HCT116 (cell line): ENCODE measurements around the gene HMX3. TPM values are rescaled to one million over a fixed set of nuclear protein-coding genes. Genes with fewer than 3 reads are reported as not detected.
"Not testable (repeated sequence)": the region's sequence is repeated elsewhere in the genome, so short reads cannot be mapped to it uniquely, and the experiment has no call there.

ENCODE experiments used
- ATAC-seq: fragments of 200-7000 bp; cut with Tn5 transposase; 2 replicates; pipeline ENCODE4 v1.9.1; 2020; ENCODE audit warnings: mild to moderate bottlenecking, moderate library complexity
- BruUV-seq: library from RNA; stranded (reverse); fragments of 400-500 nt; replicated peaks from 2 replicates; lab custom pipeline; 2021; lab: Mats Ljungman, UMichigan
- CTCF ChIA-PET: fragments of 300-600 bp; sonication (Branson Sonifier 250); formaldehyde crosslinking; loops from one replicate; lab custom pipeline; 2021; ENCODE audit warnings: antibody characterized with exemption; lab: Charles Lee
- POLR2A ChIA-PET: fragments of 300-600, 350-600 bp; sonication (Branson Sonifier 250); formaldehyde crosslinking; loops from one replicate; lab custom pipeline; 2021; ENCODE audit warnings: antibody characterized with exemption; lab: Charles Lee
- RAD21 ChIA-PET, 2 experiments: fragments of 300-600 bp; sonication (Branson Sonifier 250); formaldehyde crosslinking; loops; one replicate each; lab custom pipeline; 2023; ENCODE audit warnings: low total read pairs in 2 of 2; ENCODE audit not compliant: uncharacterized antibody in 2 of 2, unreplicated experiment in 2 of 2, low non-redundant PET in 1 of 2; lab: Charles Lee
- DNase-seq: peaks from one replicate; pipeline ENCODE4 v3.0.0-alpha.2; 2010; ENCODE audit warnings: low read depth, low spot score
- H2AFZ ChIP-seq: fragments of 200-600 bp; shearing (Covaris generic), sonication (generic); 2 replicates; pipeline ENCODE4 v1.6.1; 2017; ENCODE audit warnings: low read depth, mixed run types, mixed read lengths, antibody characterized with exemption, low read length; ENCODE audit not compliant: poor library complexity, severe bottlenecking
- H3K27ac ChIP-seq: 2 replicates; pipeline ENCODE4 v1.5.1; 2012; ENCODE audit warnings: low read depth, low read length
- H3K27me3 ChIP-seq: fragments of 200-600 bp; sonication (generic); 2 replicates; pipeline ENCODE4 v1.6.1; 2016; ENCODE audit warnings: mixed run types, low read length, mixed read lengths; ENCODE audit not compliant: insufficient read depth
- H3K36me3 ChIP-seq, 2 experiments: fragments of 200-500 bp in 1 of 2; fragments of 200-600 bp in 1 of 2; sonication (Bioruptor generic) in 1 of 2; sonication (generic) in 1 of 2; 2 replicates each; pipeline versions ENCODE4 v1.5.1 to v1.6.1; 2014 to 2016; ENCODE audit warnings: low read length in 2 of 2, inconsistent platforms in 1 of 2, mixed read lengths in 1 of 2, mixed run types in 1 of 2; ENCODE audit not compliant: insufficient read depth in 2 of 2, control insufficient read depth in 1 of 2
- H3K4me1 ChIP-seq, 2 experiments: fragments of 200-600 bp in 1 of 2; sonication (generic) in 1 of 2; 2 replicates each; pipeline versions ENCODE4 v1.5.1 to v1.6.1; 2012 to 2017; ENCODE audit warnings: low read length in 2 of 2, inconsistent platforms in 1 of 2, mild to moderate bottlenecking in 1 of 2, mixed read lengths in 1 of 2, mixed run types in 1 of 2, moderate library complexity in 1 of 2; ENCODE audit not compliant: insufficient read depth in 2 of 2, control insufficient read depth in 1 of 2
- H3K4me2 ChIP-seq: fragments of 200-600 bp; sonication (generic); 2 replicates; pipeline ENCODE4 v1.6.1; 2017; ENCODE audit warnings: mixed run types, low read length, mixed read lengths
- H3K4me3 ChIP-seq, 2 experiments: fragments of 200-600 bp in 1 of 2; sonication (generic) in 1 of 2; replicated peaks in 1 of 2; 2 replicates each; pipeline ENCODE4 v1.5.1; 2011 to 2016; ENCODE audit warnings: low read length in 2 of 2, control low read depth in 1 of 2, low read depth in 1 of 2, mild to moderate bottlenecking in 1 of 2, mixed read lengths in 1 of 2, mixed run types in 1 of 2
- H3K79me2 ChIP-seq: fragments of 200-600 bp; sonication (generic); 2 replicates; pipeline ENCODE4 v1.6.1; 2017; ENCODE audit warnings: mild to moderate bottlenecking, mixed run types, low read length, moderate library complexity, mixed read lengths; ENCODE audit not compliant: insufficient read depth
- H3K9ac ChIP-seq: fragments of 200-600 bp; sonication (generic); 2 replicates; pipeline ENCODE4 v1.6.1; 2016; ENCODE audit warnings: low read length, mixed read lengths
- H3K9me2 ChIP-seq: fragments of 200-600 bp; sonication (generic), shearing (Covaris generic); 2 replicates; pipeline ENCODE4 v1.6.1; 2017; ENCODE audit warnings: mixed run types, mild to moderate bottlenecking, moderate library complexity; ENCODE audit not compliant: insufficient read depth
- H3K9me3 ChIP-seq, 2 experiments: fragments of 200-500 bp in 1 of 2; fragments of 200-600 bp in 1 of 2; sonication (Bioruptor generic) in 1 of 2; sonication (generic) in 1 of 2; 2 replicates each; pipeline ENCODE4 v1.6.1; 2014 to 2017; ENCODE audit warnings: low read length in 2 of 2, mixed read lengths in 2 of 2, inconsistent platforms in 1 of 2, low read depth in 1 of 2, mild to moderate bottlenecking in 1 of 2, mixed run types in 1 of 2, moderate library complexity in 1 of 2; ENCODE audit not compliant: control insufficient read depth in 1 of 2, insufficient read depth in 1 of 2
- H4K20me1 ChIP-seq: fragments of 200-600 bp; sonication (generic), shearing (Covaris generic); 2 replicates; pipeline ENCODE4 v1.6.1; 2017; ENCODE audit warnings: mixed run types, mild to moderate bottlenecking, moderate library complexity; ENCODE audit not compliant: insufficient read depth
- SIN3A ChIP-seq: IDR thresholded peaks from 2 replicates; pipeline ENCODE4 v1.6.1; 2012; ENCODE audit warnings: low read depth
- intact Hi-C: fragments of 100-400 bp; cut with micrococcal nuclease; formaldehyde crosslinking; loops from 2 replicates; pipeline ENCODE4 v1.10.0; 2022
- total RNA-seq: library from RNA; stranded (reverse); gene quantifications from one replicate; pipeline ENCODE4 v1.2.1, GENCODE V29; 2021; ENCODE audit not compliant: unreplicated experiment
- TF ChIP-seq, protein P1 (sequence below): IDR thresholded peaks from 2 replicates; pipeline ENCODE4 v1.6.1; 2011; ENCODE audit warnings: mild to moderate bottlenecking, low read length, moderate library complexity; ENCODE audit not compliant: insufficient replicate concordance; ENCODE audit errors: extremely low read depth

Gene HMX3
- total RNA-seq, 1 experiment from 2014 or later: not detected

GRCh38 chr10:123170961-123171360, 35.2 kb downstream of the HMX3 start (continued):
- TF ChIP-seq, protein P1, sequence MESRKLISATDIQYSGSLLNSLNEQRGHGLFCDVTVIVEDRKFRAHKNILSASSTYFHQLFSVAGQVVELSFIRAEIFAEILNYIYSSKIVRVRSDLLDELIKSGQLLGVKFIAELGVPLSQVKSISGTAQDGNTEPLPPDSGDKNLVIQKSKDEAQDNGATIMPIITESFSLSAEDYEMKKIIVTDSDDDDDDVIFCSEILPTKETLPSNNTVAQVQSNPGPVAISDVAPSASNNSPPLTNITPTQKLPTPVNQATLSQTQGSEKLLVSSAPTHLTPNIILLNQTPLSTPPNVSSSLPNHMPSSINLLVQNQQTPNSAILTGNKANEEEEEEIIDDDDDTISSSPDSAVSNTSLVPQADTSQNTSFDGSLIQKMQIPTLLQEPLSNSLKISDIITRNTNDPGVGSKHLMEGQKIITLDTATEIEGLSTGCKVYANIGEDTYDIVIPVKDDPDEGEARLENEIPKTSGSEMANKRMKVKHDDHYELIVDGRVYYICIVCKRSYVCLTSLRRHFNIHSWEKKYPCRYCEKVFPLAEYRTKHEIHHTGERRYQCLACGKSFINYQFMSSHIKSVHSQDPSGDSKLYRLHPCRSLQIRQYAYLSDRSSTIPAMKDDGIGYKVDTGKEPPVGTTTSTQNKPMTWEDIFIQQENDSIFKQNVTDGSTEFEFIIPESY: no peak
- TF ChIP-seq SIN3A: no peak

DNA sequence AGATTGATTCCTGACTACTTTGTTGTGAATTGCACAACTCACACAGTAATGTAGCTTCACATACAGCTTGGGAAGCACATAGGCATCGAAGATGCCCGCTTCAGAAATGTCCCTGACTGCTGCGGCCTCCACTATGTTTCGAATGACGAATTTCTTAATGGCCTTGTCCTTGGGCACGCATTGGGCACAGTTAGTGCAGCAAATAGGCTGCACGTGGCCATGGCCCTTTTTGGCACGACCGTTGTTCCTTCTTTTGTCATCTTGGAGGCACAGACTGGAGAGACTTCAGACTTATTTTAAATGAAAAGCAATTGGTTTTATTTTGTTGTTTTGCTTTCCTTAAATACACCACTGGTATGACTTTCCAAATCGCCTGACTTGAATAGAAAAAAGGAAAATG, 35.8 kb downstream of the HMX3 start:
- H3K9me3 ChIP-seq, RAD21 ChIA-PET, DNase-seq, H3K9ac ChIP-seq, H3K4me3 ChIP-seq, intact Hi-C loops, BruUV-seq, H3K9me2 ChIP-seq, H3K27me3 ChIP-seq, H3K4me1 ChIP-seq, ATAC-seq, H3K4me2 ChIP-seq, POLR2A ChIA-PET, H2AFZ ChIP-seq, H3K27ac ChIP-seq: not testable (repeated sequence)
- CTCF ChIA-PET: interaction anchor here (1.7 kb wide), 1 partner anchor 18 kb away, joined by 3 read pairs; the partner anchor contains the start of gene BUB3
- H3K79me2 ChIP-seq: peaks cover 84% of the 10 kb centered on the region
- H4K20me1 ChIP-seq: peaks cover 15% of the 10 kb centered on the region; the same call in 1 of the 2 replicates
- peaks cover 15 to 53% of the 10 kb centered on the region in 2 experiments; a peak in 2 of 4 replicates for H3K36me3 ChIP-seq
